Measurements from ENCODE around the gene ADAM12. TPM values are rescaled to one million over a fixed set of nuclear protein-coding genes. Genes with fewer than 3 reads are reported as not detected.

Gene ADAM12
- total and polyA plus RNA-seq, 10 of the 15 experiments (the other 5 are each of a cell fraction or from before 2014, with no cell fraction given), result under 0.01 to 0.62 (median 0.04) TPM; not detected in 5

DNA sequence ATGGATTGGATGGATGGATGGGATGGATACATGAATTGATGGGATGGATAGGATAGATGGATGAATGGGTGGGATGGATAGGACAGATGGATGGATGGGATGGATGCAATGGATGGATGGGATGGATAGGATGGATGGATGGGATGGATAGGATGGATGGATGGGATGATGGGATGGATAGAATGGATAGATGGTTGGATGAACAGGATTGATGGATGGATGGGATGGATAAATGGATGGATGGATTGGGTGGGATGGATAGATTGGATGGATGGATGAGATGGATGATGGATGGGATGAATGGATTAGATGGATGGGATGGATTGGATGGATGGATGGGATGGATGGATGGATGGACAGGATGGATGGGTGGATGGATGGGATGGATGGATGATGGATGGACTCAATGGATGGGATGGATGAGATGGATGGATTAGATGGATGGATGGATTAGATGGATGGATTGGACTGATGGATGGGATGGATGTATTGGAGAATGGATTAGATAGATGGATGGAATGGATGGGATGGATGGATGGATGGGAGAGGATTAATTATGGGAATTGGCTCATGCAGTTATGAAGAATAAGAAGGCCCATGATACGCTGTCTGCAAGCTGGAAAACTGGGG is 136.4 kb downstream of the ADAM12 start:
- H3K9me3 ChIP-seq (replicated peaks; ENCODE audit: control insufficient read depth, insufficient read depth, low read length), result no peaks in the 10 kb centered on the region
- H3K27ac ChIP-seq (ENCODE audit: control insufficient read depth, insufficient read depth), result no peak overlapping the region
- BruUV-seq (replicated peaks), result no TSS peak
- intact Hi-C loops (cut with micrococcal nuclease; ENCODE audit: unreplicated experiment), result no loop called here
- TF ChIP-seq ZNF24 (IDR thresholded peaks at IDR 0.05) (no peak), RELA (IDR thresholded peaks at IDR 0.05; ENCODE audit: borderline replicate concordance, partially characterized antibody) (no peak), TBL1XR1 (IDR thresholded peaks at IDR 0.05; ENCODE audit: low read depth, low read length) (no peak), HCFC1 (IDR thresholded peaks at IDR 0.05; ENCODE audit: low read length) (no peak), ASH2L (IDR thresholded peaks at IDR 0.05; ENCODE audit: borderline replicate concordance, low read depth) (no peak), RAD51 (IDR thresholded peaks at IDR 0.05) (no peak), POLR2AphosphoS2 (IDR thresholded peaks at IDR 0.05; ENCODE audit: low read depth, low read length) (no peak), MEF2B (IDR thresholded peaks at IDR 0.05; ENCODE audit: partially characterized antibody, poor library complexity, severe bottlenecking) (no peak)
- TF ChIP-seq, protein P1, sequence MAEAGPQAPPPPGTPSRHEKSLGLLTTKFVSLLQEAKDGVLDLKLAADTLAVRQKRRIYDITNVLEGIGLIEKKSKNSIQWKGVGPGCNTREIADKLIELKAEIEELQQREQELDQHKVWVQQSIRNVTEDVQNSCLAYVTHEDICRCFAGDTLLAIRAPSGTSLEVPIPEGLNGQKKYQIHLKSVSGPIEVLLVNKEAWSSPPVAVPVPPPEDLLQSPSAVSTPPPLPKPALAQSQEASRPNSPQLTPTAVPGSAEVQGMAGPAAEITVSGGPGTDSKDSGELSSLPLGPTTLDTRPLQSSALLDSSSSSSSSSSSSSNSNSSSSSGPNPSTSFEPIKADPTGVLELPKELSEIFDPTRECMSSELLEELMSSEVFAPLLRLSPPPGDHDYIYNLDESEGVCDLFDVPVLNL (IDR thresholded peaks at IDR 0.05; ENCODE audit: low read depth, low read length), result no peak
- TF ChIP-seq, protein P2, sequence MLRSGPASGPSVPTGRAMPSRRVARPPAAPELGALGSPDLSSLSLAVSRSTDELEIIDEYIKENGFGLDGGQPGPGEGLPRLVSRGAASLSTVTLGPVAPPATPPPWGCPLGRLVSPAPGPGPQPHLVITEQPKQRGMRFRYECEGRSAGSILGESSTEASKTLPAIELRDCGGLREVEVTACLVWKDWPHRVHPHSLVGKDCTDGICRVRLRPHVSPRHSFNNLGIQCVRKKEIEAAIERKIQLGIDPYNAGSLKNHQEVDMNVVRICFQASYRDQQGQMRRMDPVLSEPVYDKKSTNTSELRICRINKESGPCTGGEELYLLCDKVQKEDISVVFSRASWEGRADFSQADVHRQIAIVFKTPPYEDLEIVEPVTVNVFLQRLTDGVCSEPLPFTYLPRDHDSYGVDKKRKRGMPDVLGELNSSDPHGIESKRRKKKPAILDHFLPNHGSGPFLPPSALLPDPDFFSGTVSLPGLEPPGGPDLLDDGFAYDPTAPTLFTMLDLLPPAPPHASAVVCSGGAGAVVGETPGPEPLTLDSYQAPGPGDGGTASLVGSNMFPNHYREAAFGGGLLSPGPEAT (IDR thresholded peaks at IDR 0.05; ENCODE audit: low read depth), result no peak
- TF ChIP-seq, protein P3, sequence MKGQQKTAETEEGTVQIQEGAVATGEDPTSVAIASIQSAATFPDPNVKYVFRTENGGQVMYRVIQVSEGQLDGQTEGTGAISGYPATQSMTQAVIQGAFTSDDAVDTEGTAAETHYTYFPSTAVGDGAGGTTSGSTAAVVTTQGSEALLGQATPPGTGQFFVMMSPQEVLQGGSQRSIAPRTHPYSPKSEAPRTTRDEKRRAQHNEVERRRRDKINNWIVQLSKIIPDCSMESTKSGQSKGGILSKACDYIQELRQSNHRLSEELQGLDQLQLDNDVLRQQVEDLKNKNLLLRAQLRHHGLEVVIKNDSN (IDR thresholded peaks at IDR 0.05; ENCODE audit: borderline replicate concordance, extremely low read length, insufficient read depth, low read depth, low read length), result no peak
- no peaks in the 10 kb centered on the region for H3K4me1 ChIP-seq (ENCODE audit: control insufficient read depth, insufficient read depth, low read length)
- no peak overlapping the region for H2AFZ ChIP-seq (ENCODE audit: control insufficient read depth, low read depth, low read length)
- ChIA-PET CTCF (no interaction called here), SMC1A (ENCODE audit: uncharacterized antibody, unreplicated experiment) (no interaction called here), POLR2A (no interaction called here), RAD21 (ENCODE audit: unreplicated experiment) (no interaction called here)
- H3K4me3 ChIP-seq, result no peak overlapping the region
- H3K4me2 ChIP-seq (ENCODE audit: control insufficient read depth, insufficient read depth), result no peak overlapping the region
- H3K36me3 ChIP-seq (ENCODE audit: control insufficient read depth in 2 of 2, insufficient read depth in 2 of 2, low read length in 1 of 2), result no peaks in the 10 kb centered on the region
- no peaks in the 10 kb centered on the region for H3K79me2 ChIP-seq (ENCODE audit: control insufficient read depth, insufficient read depth, low read length)
- ATAC-seq (no peak), FAIRE-seq (peak; percentile 18), DNase-seq (ENCODE audit: low read depth, low spot score) (no peak)
- H4K20me1 ChIP-seq (ENCODE audit: control insufficient read depth, insufficient read depth), result no peaks in the 10 kb centered on the region
- H3K27me3 ChIP-seq (replicated peaks in 1 of 2; ENCODE audit: control insufficient read depth in 2 of 2, insufficient read depth in 2 of 2, low read length in 1 of 2), result no peaks in the 10 kb centered on the region
- no peak overlapping the region for H3K9ac ChIP-seq (ENCODE audit: control insufficient read depth, insufficient read depth, low read length)
- 0% methylated on average over 1 of the region's 1 CpG for WGBS (ENCODE audit: insufficient coverage, insufficient replicate concordance, low lambda C conversion rate, missing lambda C conversion rate)
- in situ Hi-C loops (cut with MboI), result no loop called here

Measured in GM12878 (cell line).